ENCODE data around the gene FOCAD.

FOCAD gene

DNA sequence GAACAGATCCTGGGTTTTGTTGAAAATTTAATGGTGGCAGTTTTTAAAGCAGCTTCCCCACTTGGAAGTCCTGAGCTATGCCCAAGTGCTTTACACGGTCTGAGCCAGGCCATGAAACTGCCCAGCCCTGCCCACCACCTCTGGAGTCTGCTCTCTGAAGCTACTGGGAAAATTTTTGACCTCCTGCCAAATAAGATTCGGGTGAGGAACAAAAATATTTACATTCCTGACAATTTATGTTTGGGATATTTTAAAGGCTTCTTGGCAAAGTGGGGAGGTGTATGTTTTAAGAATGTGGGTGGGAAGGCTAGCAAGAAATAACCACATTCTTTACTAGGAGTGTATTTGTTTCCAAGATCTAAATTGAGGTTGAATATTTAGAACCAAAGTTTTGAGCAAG, 297.4 kb downstream of the FOCAD start:
- DNase-seq = no peak

GRCh38 chr9:20984506-20984905, 300.4 kb downstream of the FOCAD start:
- DNase-seq = no peak

DNA sequence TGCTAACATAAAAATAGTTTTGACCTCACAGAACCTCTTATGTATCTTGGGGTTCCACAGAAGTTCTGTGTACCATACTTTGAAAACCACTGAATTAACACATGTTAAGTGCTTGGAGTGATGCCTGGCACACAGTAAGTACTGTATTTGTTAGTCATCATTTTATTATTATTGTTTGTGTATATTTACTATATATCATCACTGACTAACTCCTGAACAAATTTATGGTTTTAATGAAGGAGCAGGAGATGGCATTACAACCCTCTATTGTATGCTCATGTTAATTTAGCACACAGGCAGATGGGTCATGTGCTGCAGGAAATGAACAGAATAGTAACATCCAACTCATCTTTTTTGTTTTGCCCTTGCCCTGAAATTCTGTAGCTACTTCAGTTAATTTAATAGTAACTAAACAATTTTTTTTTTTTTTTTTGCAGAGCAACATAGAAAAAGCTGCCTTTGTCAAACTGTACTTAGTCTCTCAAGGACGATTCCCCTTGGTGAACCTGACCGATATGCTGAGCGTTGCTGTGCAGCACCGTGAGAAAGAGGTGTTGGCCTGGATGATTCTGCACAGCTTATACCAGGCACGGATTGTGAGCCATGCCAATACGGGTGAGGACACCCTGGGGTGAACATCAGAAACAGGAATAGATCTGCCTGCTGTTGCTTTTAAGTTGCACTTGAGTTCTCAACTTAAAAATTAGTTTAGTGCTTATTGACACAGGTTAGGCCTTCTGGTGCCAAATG, 302.0 kb downstream of the FOCAD start:
- DNase-seq = no peak

DNA sequence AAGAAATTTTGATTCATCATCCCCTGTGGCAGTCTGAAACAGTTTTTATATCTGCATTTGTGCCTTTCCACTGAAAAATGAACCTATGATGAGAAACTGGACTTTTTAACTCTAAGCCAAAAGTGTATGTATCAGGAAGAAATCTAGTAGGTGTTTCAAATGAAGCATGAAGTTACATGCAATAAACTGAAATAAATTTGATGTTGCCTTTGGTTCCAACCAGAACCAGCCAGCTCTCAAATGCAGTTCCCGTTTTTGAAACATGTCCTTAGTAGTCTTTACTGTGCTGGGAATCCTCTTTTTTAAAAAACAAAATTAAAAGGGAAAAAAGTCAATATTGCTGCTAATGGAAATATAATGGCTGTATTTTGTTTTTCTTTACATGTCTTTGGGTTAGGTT, 303.5 kb downstream of the FOCAD start:
- DNase-seq = peak; percentile 15

DNA sequence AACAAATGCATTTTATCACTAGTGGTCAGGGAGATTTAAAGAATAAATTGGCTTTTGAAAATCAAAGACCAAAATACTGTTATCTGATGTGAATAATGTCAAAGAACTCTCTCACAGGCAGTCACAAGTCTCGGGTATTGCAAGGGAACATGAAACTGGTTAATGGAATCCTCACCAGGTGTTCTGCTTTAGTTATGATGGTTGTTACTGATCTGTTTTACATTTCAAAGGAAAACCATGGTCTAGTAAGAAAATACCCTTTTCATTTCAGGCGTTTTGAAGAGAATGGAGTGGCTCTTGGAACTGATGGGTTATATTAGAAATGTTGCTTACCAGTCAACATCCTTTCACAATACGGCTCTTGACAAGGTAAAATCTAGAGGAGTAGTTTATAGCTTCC, 304.0 kb downstream of the FOCAD start:
- DNase-seq = no peak

- no peak for DNase-seq
Observed at GRCh38 chr9:20988671-20989315, 304.7 kb downstream of the FOCAD start.

- peak; percentile 94 for DNase-seq
Observed at GRCh38 chr9:20989923-20990341, 305.9 kb downstream of the FOCAD start.

DNA sequence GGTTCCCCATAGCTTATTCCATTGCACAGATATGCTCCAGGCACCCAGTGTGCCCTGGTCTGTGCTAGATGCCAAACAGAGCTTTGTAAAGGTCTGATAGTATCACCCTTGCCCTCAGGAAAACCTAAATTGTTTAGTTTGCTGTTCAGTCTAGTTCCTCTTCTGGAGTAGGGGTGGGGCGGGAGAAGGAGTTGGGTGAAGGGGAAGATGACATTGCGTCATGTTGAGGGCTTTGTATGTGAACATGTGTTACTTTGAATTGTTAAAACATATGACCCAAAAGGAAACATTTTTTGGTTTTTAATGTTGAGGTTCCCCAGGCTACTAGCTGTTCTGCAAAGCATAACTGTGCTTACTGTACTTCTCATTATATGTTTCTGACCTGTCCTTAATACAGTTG, 306.8 kb downstream of the FOCAD start:
- DNase-seq = peak; percentile 96

GRCh38 chr9:20994486-20994885, 310.4 kb downstream of the FOCAD start:
- DNase-seq = no peak

GRCh38 chr9:20995616-20996015, 311.6 kb downstream of the FOCAD start:
- DNase-seq = peak; percentile 73

DNA sequence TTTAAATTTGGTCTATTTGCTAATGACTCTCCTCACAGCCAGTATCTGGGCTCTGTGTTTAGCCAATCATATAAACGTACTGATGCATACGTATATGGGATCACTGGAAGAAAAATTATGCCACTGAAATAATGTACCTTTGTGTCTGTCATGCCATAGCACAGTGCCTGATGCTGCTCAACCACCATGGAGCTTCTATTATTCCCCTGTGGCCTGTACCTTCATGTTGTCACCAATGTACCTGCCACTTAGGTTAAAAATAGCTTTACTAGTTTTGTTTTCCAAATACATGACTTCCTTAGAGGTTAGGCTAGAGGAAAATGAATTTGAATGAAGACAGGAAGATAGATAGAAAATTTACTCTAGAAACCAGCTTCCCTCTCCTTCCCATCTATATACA, 312.8 kb downstream of the FOCAD start:
- no peak for DNase-seq

DNA sequence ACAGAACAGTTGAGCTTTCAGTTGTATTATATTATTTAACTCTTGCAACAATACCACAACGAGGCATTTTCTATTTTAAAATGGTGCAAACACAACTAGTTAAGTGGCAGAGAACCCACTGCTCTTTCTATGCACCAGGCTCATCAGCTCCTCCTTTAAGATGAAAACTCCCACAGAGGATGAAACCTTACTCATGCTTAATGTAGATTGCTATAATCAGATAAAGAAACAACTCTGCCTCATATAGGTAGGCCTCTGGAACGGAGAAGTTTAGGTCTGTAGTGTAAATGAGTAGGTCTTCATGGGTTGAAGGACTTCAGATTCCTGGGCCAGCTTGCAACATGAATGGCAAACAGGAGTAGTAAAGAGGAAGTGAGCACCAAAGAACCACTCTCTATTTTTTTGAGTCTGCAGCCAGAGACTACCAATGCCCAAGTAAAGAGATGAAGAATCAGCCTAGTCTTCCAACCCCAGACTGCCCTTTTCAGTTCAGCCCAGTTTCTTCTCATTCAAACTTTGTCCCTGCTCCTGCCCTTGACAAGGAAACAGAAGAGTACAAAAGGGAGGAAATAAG, 313.5 kb downstream of the FOCAD start:
- peak; percentile 79 for DNase-seq

DNA sequence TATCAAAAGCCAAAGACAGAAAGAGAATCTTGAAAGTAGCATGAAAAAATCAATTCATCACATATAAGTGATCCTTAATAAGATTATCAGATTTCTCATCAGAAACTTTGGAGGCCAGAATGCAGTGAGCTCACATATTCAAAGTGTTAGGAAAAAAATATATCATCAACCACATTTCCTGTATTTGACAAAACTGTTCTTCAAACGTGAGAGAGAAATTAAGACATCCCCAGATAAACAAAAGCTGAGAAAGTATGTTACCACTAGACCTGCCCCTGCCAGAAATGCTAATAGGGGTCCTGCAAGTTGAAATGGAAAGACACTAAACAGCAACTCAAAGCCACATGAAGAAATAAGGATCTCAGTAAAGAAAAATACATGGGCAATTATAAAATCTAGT, 317.5 kb downstream of the FOCAD start:
- DNase-seq = no peak

GRCh38 chr9:21002040-21002439, 318.0 kb downstream of the FOCAD start:
- no peak for DNase-seq

DNA sequence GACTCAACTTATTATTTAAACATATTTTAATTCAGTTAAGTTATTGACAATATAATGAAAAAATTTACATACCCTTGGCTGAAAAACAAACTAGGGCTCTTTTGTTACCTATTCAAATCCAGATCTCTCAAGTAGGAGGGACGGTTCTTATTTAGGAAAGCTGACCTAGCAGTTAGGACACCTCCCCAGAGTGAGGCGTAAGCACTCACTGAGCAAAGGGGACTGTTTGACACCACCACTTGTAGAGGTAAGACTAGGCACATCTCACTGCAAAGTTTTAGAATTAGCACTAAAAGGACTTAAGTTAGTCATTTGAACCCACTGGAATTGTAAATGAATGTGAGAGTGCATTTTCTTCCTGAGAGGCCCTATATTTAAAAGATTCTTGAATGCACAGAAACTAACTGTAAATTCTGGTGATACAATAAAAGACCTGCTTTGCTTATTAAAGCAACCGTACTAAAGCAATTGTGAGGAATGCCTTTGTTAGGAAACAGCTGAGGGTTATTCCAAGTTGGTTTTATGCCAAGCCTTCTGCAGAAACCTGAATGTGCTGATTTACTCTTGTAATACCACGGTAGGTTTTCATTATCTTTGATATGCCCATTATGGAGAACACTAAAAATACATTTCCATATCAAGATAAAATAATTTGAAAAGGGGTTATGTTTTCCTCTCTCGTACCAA, 331.2 kb downstream of the FOCAD start:
- no peak for DNase-seq

GRCh38 chr9:21015995-21016394, 331.9 kb downstream of the FOCAD start:
- DNase-seq = no peak

GRCh38 chr9:21016701-21017491, 332.8 kb downstream of the FOCAD start:
- DNase-seq = no peak

DNA sequence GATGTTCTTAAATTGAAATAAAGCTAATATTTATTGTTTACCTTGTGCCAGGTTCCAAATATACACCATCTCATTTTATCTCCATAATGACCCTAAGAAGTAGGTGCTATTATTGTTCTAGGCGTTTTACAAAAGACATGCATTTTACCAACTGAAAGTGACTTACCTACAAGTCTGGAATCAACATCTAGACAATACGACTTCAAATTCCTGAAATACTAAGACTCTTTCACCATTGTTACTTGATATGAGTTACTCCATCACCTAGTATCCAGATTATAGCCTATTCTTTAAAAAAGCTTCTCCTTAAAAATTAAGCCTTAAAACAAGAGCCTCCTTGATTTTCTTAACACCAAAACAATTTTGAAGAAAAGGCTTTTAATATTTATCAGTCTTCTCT, 334.1 kb downstream of the FOCAD start:
- DNase-seq = no peak

DNA sequence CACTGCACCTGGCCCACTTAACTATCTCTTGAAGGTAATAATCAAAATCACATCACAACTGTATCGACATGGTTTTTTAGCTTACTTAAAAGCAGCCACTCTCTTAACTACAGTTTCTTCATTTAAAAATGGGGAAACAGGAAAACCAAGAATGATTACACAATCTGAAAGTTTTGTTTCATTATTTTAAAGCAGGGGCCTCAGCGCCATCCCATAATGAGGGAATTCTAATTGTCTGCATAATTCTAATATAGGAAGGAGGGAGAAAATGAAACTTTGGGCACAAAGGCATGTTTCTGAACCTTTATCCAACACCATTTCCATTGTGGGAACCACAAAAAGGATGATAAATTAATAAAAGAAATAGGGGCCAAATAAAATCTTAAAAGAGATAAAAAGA, 339.8 kb downstream of the FOCAD start:
- peak; percentile 86 for DNase-seq

DNA sequence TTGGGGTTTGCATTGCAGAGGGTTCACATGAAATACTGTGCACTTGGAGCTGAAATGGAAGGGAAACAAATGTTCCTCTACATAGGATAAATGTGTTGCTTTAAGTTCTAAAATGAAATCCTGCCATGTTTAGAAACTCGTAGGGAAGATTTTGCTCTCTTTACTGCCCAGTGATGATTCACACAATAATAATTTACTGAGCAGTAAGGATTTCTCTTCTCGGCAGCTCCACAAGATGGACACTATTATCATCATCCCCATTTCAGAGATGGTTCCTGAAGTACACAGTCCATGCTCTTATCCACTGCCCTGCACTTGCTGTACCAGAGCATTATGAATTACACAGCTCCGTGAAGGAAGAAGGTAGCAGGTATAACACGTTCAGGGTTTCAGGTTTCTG, 343.2 kb downstream of the FOCAD start:
- no peak for DNase-seq

GRCh38 chr9:21028466-21028865, 344.4 kb downstream of the FOCAD start:
- no peak for DNase-seq

- DNase-seq = no peak
Observed at GRCh38 chr9:21029661-21030060, 345.6 kb downstream of the FOCAD start.
